HepG2 (cell line): ENCODE measurements around the gene GFOD1.

Experiments used
- CTCF ChIP-seq: sonication (generic); formaldehyde crosslinking; IDR thresholded peaks from 2 replicates; pipeline ENCODE4 v1.5.0; 2020; ENCODE audit warnings: mild to moderate bottlenecking, missing genetic modification reagents, moderate library complexity
- EZH2 ChIP-seq: conservative IDR thresholded peaks from 2 replicates; pipeline ENCODE4 v1.6.1; 2012; ENCODE audit warnings: mild to moderate bottlenecking, low read depth, low read length, moderate library complexity
- GABPA ChIP-seq, 2 experiments: IDR thresholded peaks; 2 replicates each; pipeline ENCODE4 v1.6.1; 2011 to 2016; ENCODE audit warnings: low read depth in 2 of 2, low read length in 1 of 2, missing biosample characterization in 1 of 2, missing genetic modification characterization in 1 of 2
- HNRNPH1 ChIP-seq: fragments of 200-400 bp; formaldehyde crosslinking; optimal IDR thresholded peaks from 2 replicates; pipeline ENCODE3; 2017; ENCODE audit warnings: mild to moderate bottlenecking, low read depth, low read length
- IKZF1 ChIP-seq: fragments of 450-650 bp; IDR thresholded peaks from 2 replicates; pipeline ENCODE4 v1.7.1; 2016
- JUNB ChIP-seq: sonication (generic); formaldehyde crosslinking; IDR thresholded peaks from 2 replicates; pipeline ENCODE4 v1.8.0; 2022; ENCODE audit warnings: missing genetic modification reagents, mild to moderate bottlenecking, borderline replicate concordance
- NR2C2 ChIP-seq: sonication (generic); formaldehyde crosslinking; IDR thresholded peaks from 2 replicates; pipeline ENCODE4 v1.4.0; 2020; ENCODE audit warnings: missing genetic modification reagents, mild to moderate bottlenecking, moderate library complexity, borderline replicate concordance
- SIN3B ChIP-seq: fragments of 150-350 bp; IDR thresholded peaks from 2 replicates; pipeline ENCODE4 v1.6.1; 2014; ENCODE audit warnings: low read length
- SP5 ChIP-seq: IDR thresholded peaks from 2 replicates; pipeline ENCODE4 v1.6.1; 2016; ENCODE audit warnings: low read depth, borderline replicate concordance
- ZNF101 ChIP-seq: sonication (generic); formaldehyde crosslinking; IDR thresholded peaks from 2 replicates; pipeline ENCODE4 v1.4.0; 2020; ENCODE audit warnings: mild to moderate bottlenecking, low read depth, missing genetic modification reagents, borderline replicate concordance
- ZNF121 ChIP-seq: sonication (generic); formaldehyde crosslinking; IDR thresholded peaks from 2 replicates; pipeline ENCODE4 v1.5.0; 2020; ENCODE audit warnings: mild to moderate bottlenecking, missing genetic modification reagents
- ZNF24 ChIP-seq: fragments of 450-650 bp; IDR thresholded peaks from 2 replicates; pipeline ENCODE4 v1.6.1; 2017; ENCODE audit warnings: antibody characterized with exemption, mild to moderate bottlenecking
- TF ChIP-seq, protein P1 (sequence below): sonication (generic); formaldehyde crosslinking; conservative IDR thresholded peaks from 2 replicates; pipeline ENCODE4 v1.4.0; 2020; ENCODE audit warnings: missing genetic modification reagents

DNA sequence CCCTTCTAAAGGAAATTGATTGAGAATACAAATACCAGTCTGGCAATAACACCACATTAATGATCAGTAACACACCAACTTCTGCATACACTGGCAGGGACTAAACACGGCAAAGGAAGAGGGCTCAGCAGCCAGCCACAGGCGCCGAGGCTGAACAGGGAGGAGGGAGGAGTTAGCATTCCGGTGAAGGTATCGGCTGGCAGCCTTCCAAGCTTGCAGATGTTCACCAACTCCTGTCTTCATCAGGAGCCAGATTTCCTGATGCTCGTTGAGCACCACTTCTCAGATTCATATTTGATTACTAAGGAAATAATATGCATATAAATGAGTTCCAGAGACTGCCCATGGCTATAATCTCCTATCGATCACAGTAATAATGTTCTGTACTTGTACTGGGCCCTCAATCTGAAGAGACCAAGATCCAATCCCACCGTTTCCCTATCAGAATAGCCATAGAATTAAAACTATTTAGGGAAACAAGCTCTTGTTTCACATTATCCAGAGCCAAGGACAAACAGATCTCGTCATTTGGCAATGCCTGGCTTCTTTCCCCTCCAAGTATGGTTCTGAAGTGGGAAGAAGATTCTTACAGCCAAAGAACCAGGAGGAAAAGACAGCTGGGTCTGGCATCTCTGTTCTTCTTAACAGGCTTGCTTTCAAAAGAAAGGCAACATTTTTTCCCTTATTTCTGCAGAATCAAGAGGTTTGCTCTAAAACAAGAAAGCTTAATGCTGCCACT is 42.2 kb downstream of the GFOD1 start:
- TF ChIP-seq SIN3B: no peak
- no peak for TF ChIP-seq IKZF1
- TF ChIP-seq ZNF24: no peak
- TF ChIP-seq NR2C2 (CRISPR knock-in tag): no peak
- no peak for TF ChIP-seq GABPA (IDR thresholded peaks at IDR 0.05; ENCODE audit: low read depth, low read length)
- no peak for TF ChIP-seq GABPA (CRISPR knock-in tag; IDR thresholded peaks at IDR 0.05; ENCODE audit: low read depth)
- TF ChIP-seq ZNF101 (CRISPR knock-in tag): no peak
- no peak for TF ChIP-seq JUNB (CRISPR knock-in tag)
- TF ChIP-seq CTCF: no peak
- no peak for TF ChIP-seq SP5
- no peak for TF ChIP-seq HNRNPH1
- TF ChIP-seq, protein P1, sequence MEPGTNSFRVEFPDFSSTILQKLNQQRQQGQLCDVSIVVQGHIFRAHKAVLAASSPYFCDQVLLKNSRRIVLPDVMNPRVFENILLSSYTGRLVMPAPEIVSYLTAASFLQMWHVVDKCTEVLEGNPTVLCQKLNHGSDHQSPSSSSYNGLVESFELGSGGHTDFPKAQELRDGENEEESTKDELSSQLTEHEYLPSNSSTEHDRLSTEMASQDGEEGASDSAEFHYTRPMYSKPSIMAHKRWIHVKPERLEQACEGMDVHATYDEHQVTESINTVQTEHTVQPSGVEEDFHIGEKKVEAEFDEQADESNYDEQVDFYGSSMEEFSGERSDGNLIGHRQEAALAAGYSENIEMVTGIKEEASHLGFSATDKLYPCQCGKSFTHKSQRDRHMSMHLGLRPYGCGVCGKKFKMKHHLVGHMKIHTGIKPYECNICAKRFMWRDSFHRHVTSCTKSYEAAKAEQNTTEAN: no peak
- TF ChIP-seq ZNF121 (CRISPR knock-in tag): no peak
- TF ChIP-seq EZH2: no peak
